ENCODE measurements around the gene ABCB1. TPM values are rescaled to one million over a fixed set of nuclear protein-coding genes. Genes with fewer than 3 reads are reported as not detected.
A peak's percentile ranks its signal among the peaks of the same experiment; 100 is the strongest.

Gene ABCB1
- total RNA-seq, 1 donor from 2014 or later = not detected

DNA sequence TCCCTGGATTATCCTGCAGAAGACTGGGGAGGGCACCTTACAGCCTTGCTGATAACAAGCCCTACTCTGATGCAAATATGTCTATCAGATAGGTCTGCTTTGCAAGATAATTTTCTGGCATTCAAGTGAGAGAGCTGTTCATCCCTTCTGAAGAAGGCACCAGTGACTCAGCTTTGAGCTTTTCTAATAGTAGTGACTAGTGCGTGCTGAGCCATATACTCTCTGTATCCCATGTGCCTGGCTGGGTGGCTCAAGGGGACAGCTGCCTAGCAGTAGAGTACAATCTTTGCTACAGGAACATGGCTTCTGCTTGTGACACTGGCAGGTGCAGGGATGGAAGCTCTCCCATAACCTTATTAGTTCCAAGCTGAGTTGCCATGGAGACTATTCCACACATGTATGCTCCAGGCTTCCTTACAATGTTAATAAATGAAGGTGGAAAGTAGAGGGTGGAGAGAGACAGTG lies 90.2 kb downstream of the ABCB1 start:
- Histone ChIP-seq H3K27me3 (no peaks in the 10 kb centered on the region), H3K4me3 (no peak overlapping the region), H3K9me3 (ENCODE audit: low read depth) (no peaks in the 10 kb centered on the region), H4K20me1 (ENCODE audit: low read depth) (no peaks in the 10 kb centered on the region), H3F3A (ENCODE audit: low read depth) (no peaks in the 10 kb centered on the region), H3K4me2 (no peak overlapping the region), H3K4me1 (peaks cover 5% of the 10 kb centered on the region), H3K79me2 (ENCODE audit: low read depth) (no peaks in the 10 kb centered on the region), H2AFZ (replicated peaks) (no peak overlapping the region), H3K9ac (no peak overlapping the region), H3K36me3 (no peaks in the 10 kb centered on the region), H3K27ac (no peak overlapping the region)
- no peaks in the 10 kb centered on the region for H3K36me3 Mint-ChIP-seq
- peaks cover 3% of the 10 kb centered on the region for H3K27me3 Mint-ChIP-seq (ENCODE audit: insufficient read depth, low read depth)
- H3K4me1 Mint-ChIP-seq = peaks cover 23% of the 10 kb centered on the region
- peak overlapping the region; percentile 30 for H3K27ac Mint-ChIP-seq
- DNase-seq (ENCODE audit: low spot score) = no peak
- H3K4me3 Mint-ChIP-seq = no peak overlapping the region
- TF ChIP-seq EZH2phosphoT487 (IDR thresholded peaks at IDR 0.05) = no peak
- no peak for TF ChIP-seq EZH2 (IDR thresholded peaks at IDR 0.05)
- TF ChIP-seq, protein P1, sequence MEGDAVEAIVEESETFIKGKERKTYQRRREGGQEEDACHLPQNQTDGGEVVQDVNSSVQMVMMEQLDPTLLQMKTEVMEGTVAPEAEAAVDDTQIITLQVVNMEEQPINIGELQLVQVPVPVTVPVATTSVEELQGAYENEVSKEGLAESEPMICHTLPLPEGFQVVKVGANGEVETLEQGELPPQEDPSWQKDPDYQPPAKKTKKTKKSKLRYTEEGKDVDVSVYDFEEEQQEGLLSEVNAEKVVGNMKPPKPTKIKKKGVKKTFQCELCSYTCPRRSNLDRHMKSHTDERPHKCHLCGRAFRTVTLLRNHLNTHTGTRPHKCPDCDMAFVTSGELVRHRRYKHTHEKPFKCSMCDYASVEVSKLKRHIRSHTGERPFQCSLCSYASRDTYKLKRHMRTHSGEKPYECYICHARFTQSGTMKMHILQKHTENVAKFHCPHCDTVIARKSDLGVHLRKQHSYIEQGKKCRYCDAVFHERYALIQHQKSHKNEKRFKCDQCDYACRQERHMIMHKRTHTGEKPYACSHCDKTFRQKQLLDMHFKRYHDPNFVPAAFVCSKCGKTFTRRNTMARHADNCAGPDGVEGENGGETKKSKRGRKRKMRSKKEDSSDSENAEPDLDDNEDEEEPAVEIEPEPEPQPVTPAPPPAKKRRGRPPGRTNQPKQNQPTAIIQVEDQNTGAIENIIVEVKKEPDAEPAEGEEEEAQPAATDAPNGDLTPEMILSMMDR (IDR thresholded peaks at IDR 0.05) = no peak
- H3K9me3 Mint-ChIP-seq = no peaks in the 10 kb centered on the region

DNA sequence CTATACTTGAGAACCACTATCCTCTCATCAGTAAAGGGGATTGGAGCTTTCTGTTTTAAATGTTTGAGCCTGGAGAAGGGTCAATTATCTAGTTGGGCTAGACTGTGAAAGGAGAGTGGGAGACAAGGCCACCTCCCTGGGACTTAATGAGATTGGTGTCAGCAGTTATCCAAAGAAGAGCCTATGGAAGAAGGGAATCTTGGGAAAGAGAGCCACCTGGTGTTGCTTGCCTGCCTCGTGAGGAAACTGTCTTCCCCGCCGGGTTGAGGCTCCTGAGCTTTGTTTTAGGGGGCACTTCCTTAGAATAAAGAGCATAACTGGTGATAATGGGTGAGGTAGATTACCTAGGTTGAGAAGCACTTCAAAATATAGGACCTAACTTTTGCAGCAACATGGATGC lies 93.2 kb downstream of the ABCB1 start:
- Histone ChIP-seq H3K27me3 (no peaks in the 10 kb centered on the region), H3K4me2 (no peak overlapping the region), H4K20me1 (ENCODE audit: low read depth) (no peaks in the 10 kb centered on the region), H3K4me1 (no peaks in the 10 kb centered on the region), H3F3A (ENCODE audit: low read depth) (no peaks in the 10 kb centered on the region), H3K4me3 (no peak overlapping the region), H3K36me3 (no peaks in the 10 kb centered on the region), H3K9me3 (ENCODE audit: low read depth) (no peaks in the 10 kb centered on the region), H3K9ac (no peak overlapping the region), H3K79me2 (ENCODE audit: low read depth) (no peaks in the 10 kb centered on the region), H2AFZ (replicated peaks) (no peak overlapping the region), H3K27ac (no peak overlapping the region)
- H3K9me3 Mint-ChIP-seq = no peaks in the 10 kb centered on the region
- peaks cover 3% of the 10 kb centered on the region for H3K27me3 Mint-ChIP-seq (ENCODE audit: insufficient read depth, low read depth)
- H3K27ac Mint-ChIP-seq = no peak overlapping the region
- no peak overlapping the region for H3K4me3 Mint-ChIP-seq
- TF ChIP-seq EZH2phosphoT487 (IDR thresholded peaks at IDR 0.05) (no peak), EZH2 (IDR thresholded peaks at IDR 0.05) (no peak)
- TF ChIP-seq, protein P1 (IDR thresholded peaks at IDR 0.05) = peak; percentile 46
- peaks cover 10% of the 10 kb centered on the region for H3K4me1 Mint-ChIP-seq
- no peaks in the 10 kb centered on the region for H3K36me3 Mint-ChIP-seq
- peak; percentile 46 for DNase-seq (ENCODE audit: low spot score)

DNA sequence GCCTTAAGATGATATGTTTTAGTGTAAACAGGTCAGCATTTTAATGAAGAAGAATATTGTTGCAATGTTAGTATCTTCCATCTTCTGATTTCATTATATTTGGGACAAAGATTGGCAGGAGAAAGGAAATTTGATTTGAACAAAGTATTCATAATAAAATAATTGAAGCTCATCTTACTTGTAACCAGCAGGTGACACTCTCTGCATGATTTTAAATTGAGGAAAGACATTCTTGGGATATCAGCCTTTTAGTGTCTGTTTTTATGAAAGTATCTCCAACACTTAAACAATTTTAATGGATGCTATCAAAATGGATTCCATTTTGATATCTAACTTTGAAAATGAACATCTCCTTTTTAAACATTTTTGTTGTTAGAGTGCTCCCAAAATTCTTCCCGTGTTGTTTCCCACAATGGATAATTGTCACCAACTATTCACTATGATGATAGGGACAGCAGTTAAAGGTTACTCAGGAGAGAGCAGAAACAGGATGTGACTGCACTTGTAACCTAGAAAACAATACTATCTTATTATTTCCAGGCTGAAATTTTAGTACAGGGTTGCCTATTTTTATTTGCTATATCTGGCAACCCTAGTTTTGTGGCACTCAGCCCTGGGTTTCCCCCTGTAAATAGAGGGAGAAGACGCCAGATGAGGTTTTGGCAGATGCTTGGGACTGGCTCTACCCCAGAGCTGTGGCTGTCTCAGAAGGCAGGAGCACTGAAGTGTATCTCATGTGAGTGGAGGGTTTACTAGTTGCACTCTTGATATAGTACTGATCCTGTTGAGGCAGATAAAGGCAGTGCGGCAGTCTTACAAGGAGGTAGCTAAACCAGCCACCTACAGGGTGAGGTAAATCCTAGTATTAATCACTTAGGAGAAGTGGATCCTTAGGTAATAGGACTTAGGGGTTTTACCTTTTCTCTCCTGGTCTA lies 94.2 kb downstream of the ABCB1 start:
- Histone ChIP-seq H3K4me3 (no peak overlapping the region), H3K79me2 (ENCODE audit: low read depth) (no peaks in the 10 kb centered on the region)
- H3K4me3 Mint-ChIP-seq = no peak overlapping the region

More for the DNA sequence above, 94.2 kb downstream of the ABCB1 start:
- peaks cover 3% of the 10 kb centered on the region for H3K27me3 Mint-ChIP-seq (ENCODE audit: insufficient read depth, low read depth)
- peaks cover 10% of the 10 kb centered on the region for H3K4me1 Mint-ChIP-seq
- Histone ChIP-seq H3K9ac (no peak overlapping the region), H3K4me1 (no peaks in the 10 kb centered on the region), H3K27me3 (no peaks in the 10 kb centered on the region), H3K4me2 (no peak overlapping the region), H3K27ac (no peak overlapping the region), H3K36me3 (no peaks in the 10 kb centered on the region), H2AFZ (replicated peaks) (peak overlapping the region; percentile 19), H3K9me3 (ENCODE audit: low read depth) (no peaks in the 10 kb centered on the region), H3F3A (ENCODE audit: low read depth) (no peaks in the 10 kb centered on the region), H4K20me1 (ENCODE audit: low read depth) (no peaks in the 10 kb centered on the region)
- H3K9me3 Mint-ChIP-seq = no peaks in the 10 kb centered on the region
- H3K36me3 Mint-ChIP-seq = no peaks in the 10 kb centered on the region
- no peak overlapping the region for H3K27ac Mint-ChIP-seq
- no peak for TF ChIP-seq EZH2 (IDR thresholded peaks at IDR 0.05)
- TF ChIP-seq, protein P1 (IDR thresholded peaks at IDR 0.05) = peak; percentile 50
- no peak for TF ChIP-seq EZH2phosphoT487 (IDR thresholded peaks at IDR 0.05)
- DNase-seq (ENCODE audit: low spot score) = no peak
